Muscle of leg (tissue), 11 donors: ENCODE measurements around the gene POLD2. TPM values are rescaled to one million over a fixed set of nuclear protein-coding genes. Genes with fewer than 3 reads are reported as not detected.

ENCODE experiments used
- DNase-seq: peaks from one replicate; pipeline ENCODE4 v3.0.0; 2013
- H3K27ac ChIP-seq: one replicate; pipeline ENCODE4 v1.5.1; 2013; ENCODE audit warnings: mild to moderate bottlenecking, low read length, control low read depth
- H3K27me3 ChIP-seq: one replicate; pipeline ENCODE4 v1.6.1; 2013; ENCODE audit warnings: low read length; ENCODE audit not compliant: control insufficient read depth, insufficient read depth
- H3K36me3 ChIP-seq: one replicate; pipeline ENCODE4 v1.6.1; 2013; ENCODE audit warnings: low read length; ENCODE audit not compliant: control insufficient read depth, insufficient read depth
- H3K4me1 ChIP-seq: one replicate; pipeline ENCODE4 v1.6.1; 2013; ENCODE audit warnings: low read length; ENCODE audit not compliant: control insufficient read depth, insufficient read depth
- H3K4me3 ChIP-seq: one replicate; pipeline ENCODE4 v1.5.1; 2013; ENCODE audit warnings: low read length, control low read depth
- H3K9me3 ChIP-seq: replicated peaks from 2 replicates; pipeline ENCODE4 v1.6.1; 2013; ENCODE audit warnings: low read depth, low read length; ENCODE audit not compliant: control insufficient read depth
- WGBS: methylation state at CpG from one replicate; pipeline ENCODE4 v1.1.5; 2013; ENCODE audit warnings: missing lambda C conversion rate; ENCODE audit not compliant: insufficient coverage; 5-methylcytosine and 5-hydroxymethylcytosine counted together
- polyA plus RNA-seq, 8 donors: library from polyadenylated mRNA; unstranded; fragments of 120-200 nt; gene quantifications; one replicate each; pipeline versions ENCODE4 v1.2.1 to v1.2.3, GENCODE V29; 2013; ENCODE audit warnings: inconsistent platforms in 1 of 8, low replicate concordance in 1 of 8; ENCODE audit not compliant: insufficient read length in 8 of 8, insufficient read depth in 1 of 8
- total RNA-seq: library from RNA; stranded (reverse); fragments of 120-200 nt; gene quantifications from one replicate; pipeline ENCODE4 v1.2.4, GENCODE V29; 2013

The POLD2 gene
- total and polyA plus RNA-seq, 9 donors, result 60.3 to 93.9 (median 81.7) TPM

DNA sequence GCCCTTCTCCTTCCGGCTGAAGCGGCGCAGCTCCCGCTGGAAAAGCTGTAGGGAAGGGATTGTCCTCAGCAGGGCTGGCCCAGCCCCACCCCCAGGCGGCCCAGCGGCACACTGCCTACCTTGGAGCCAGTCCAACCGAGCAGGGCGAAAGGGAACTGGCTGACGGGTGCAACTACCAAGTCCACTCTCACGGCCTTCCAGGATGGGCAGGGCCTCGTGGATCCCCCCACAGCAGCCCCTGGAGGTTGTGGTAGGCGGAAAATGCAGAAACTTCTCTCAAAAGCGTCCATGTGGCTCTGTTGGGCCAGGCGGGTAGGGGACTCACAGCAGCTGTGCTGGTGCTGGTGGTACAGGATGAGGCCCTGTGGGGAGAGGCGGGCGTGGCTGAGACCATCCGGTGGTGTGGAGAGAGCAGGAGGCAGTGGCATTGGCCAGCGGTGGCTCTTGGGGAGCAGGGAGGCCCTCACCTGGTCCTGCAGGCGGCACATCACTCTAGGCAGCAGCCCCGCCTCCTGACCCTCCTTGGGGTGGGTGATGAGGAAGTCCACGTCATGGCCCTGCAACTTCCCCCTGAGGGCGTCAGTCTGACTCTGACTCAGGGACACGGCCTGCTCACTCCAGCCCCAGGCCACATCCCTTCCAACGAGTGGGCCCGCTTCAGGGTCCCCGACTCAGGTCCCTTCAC is 49.5 kb downstream of the POLD2 start:
- no peaks in the 10 kb centered on the region for H3K27me3 ChIP-seq
- DNase-seq, result peak; percentile 56
- peaks cover 25% of the 10 kb centered on the region for H3K4me1 ChIP-seq
- H3K4me3 ChIP-seq, result no peak overlapping the region
- peaks cover 65% of the 10 kb centered on the region for H3K36me3 ChIP-seq
- 83% methylated on average over 13 of the region's 26 CpGs for WGBS
- no peak overlapping the region for H3K27ac ChIP-seq
- H3K9me3 ChIP-seq, result no peaks in the 10 kb centered on the region

DNA sequence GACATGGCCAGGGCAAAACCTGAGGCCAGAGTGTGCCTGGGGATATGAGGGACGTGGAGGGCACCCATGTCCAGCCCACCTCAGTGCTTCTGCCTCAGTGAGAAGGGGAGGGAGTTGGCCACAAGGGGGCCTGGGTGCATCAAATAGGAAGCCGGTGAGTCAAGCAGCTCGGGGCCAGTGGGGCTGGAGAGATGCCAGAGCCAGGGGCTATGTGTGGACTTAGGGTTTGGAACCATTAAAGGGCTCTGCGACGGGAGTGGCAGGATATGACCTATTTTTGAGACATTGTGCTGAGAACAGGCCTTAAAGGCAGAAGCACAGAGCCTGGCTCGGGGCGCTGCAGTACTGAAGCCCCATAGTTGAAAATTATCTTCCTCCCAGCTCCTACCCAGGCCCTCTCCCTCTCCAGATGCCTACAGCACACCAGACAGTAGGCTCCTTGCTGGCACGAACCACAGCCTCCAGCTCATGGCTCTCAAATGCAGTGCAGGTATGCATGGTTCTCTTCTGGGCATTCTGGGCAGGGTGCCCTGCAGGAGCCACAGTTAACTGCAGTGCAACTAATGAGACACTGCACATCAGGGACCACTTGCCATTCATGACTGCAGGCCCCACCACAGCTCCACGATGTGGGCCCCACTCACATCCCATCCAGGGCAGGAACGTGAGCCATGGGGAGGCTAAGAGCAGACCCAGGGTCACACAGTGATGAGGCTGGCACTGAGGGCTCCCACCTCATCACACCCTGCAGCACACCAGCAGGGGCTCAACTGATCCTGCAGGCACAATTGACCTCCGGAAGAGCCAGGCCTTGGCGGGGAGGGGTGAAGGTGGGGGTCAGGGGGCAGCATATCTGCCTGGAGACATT is 50.8 kb downstream of the POLD2 start:
- H3K36me3 ChIP-seq, result peaks cover 54% of the 10 kb centered on the region
- H3K4me3 ChIP-seq, result no peak overlapping the region
- H3K27ac ChIP-seq, result peak overlapping the region; percentile 24
- no peaks in the 10 kb centered on the region for H3K27me3 ChIP-seq
- no peaks in the 10 kb centered on the region for H3K9me3 ChIP-seq
- WGBS, result 39% methylated on average over 10 of the region's 12 CpGs
- peaks cover 32% of the 10 kb centered on the region for H3K4me1 ChIP-seq
- peak; percentile 76 for DNase-seq

DNA sequence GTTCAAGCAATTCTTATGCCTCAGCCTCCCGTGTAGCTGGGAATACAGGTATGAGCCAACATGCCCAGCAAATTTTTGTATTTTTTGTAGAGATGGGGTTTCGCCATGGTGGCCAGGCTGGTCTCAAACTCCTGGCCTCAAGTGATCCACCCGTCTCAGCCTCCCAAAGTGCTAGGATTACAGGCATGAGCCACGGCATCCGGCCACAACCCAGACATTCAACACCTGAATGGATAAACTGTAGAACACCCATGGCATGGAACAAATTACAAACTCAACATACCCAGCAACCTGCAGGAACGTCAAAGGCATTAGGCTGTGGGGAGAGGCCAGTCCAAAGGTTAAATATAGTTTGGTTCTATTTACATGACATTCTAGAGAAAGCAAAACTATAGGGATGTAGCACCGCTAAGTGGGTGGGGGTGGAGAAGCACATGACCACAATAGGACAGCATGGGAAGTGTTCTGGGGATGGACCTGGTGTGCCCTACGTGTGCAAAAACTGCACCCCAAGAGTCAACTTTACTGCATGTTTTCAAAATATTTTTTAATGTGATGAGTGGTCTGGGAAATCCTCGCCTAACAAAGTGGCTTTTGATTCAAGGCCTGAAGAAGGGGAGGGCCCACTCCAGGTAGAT is 51.5 kb downstream of the POLD2 start:
- Histone ChIP-seq H3K4me1 (peaks cover 39% of the 10 kb centered on the region), H3K27ac (no peak overlapping the region), H3K4me3 (no peak overlapping the region), H3K27me3 (no peaks in the 10 kb centered on the region), H3K36me3 (peaks cover 47% of the 10 kb centered on the region), H3K9me3 (no peaks in the 10 kb centered on the region)
- WGBS, result 61% methylated on average over 2 of the region's 9 CpGs
- DNase-seq, result no peak

DNA sequence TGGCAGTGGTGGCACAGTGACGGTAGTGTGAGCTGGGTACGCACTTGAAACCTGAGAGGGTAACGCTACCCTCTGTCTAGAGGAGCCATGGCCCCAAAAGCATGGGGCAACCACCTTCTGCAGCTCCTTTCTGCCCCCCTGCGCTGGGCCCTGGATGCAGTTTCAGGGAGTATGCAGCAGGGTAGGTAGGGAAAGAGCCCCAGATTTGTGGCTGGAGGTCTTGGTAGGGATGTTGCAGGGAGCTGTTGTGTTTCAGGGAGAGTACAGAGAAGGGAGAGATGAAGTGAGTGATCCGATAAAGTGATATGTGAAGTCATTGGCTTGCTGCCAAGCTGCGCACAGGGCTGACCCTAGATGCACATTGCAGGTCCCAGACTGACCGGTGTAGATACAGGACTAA is 55.3 kb downstream of the POLD2 start:
- H3K27ac ChIP-seq, result no peak overlapping the region
- no peak overlapping the region for H3K4me3 ChIP-seq
- whole genome bisulfite sequencing, result 71% methylated on average over 5 of the region's 7 CpGs
- no peak for DNase-seq
- peaks cover 12% of the 10 kb centered on the region for H3K36me3 ChIP-seq
- peaks cover 26% of the 10 kb centered on the region for H3K27me3 ChIP-seq
- no peaks in the 10 kb centered on the region for H3K9me3 ChIP-seq
- H3K4me1 ChIP-seq, result peaks cover 53% of the 10 kb centered on the region

DNA sequence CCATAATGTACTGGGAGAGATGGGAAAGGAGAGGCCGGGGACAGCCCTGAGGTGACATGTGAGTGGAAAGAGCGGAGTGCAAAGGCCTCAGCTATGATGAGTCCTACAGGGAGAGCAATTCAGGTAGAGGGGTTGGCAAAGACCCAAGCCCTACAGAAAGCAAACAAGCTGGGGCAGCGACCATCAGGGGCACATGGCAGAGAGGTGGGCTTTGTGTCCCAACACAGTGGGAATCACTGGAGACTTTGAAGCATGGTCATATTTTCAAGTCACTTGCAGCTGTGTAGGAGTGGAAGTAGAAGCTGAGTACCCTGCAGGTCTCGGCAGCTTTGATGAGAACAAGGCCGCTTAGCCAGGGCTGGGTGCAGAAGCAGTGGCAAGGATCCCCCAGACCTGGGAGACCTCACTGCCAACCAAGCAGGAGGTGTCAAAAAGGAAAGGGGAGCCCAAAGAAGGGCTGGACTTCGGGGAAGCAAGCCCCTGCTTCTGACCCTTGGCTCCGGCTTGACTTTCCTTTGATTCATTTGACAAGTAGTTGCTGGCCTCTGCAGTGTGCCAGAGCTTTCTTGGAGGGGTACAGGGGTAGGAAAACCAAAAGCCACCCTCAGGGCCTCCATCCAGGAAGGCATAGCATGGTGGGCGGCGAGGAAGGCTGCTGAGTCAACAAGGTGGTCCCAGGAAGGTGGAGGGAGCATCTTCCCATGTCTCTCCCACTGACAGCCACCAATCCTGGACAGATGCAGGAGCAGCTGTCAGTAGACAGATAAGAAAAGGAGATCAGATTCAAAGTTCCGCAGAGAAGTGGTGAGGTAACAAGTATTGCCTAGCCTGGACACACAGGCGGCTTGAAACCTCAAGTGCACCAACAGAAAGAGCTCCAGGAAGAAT is 56.0 kb downstream of the POLD2 start:
- peaks cover 52% of the 10 kb centered on the region for H3K4me1 ChIP-seq
- no peak overlapping the region for H3K4me3 ChIP-seq
- H3K9me3 ChIP-seq, result no peaks in the 10 kb centered on the region
- peaks cover 12% of the 10 kb centered on the region for H3K36me3 ChIP-seq
- no peak overlapping the region for H3K27ac ChIP-seq
- H3K27me3 ChIP-seq, result peaks cover 26% of the 10 kb centered on the region
- 87% methylated on average over 8 of the region's 11 CpGs for WGBS
- no peak for DNase-seq

DNA sequence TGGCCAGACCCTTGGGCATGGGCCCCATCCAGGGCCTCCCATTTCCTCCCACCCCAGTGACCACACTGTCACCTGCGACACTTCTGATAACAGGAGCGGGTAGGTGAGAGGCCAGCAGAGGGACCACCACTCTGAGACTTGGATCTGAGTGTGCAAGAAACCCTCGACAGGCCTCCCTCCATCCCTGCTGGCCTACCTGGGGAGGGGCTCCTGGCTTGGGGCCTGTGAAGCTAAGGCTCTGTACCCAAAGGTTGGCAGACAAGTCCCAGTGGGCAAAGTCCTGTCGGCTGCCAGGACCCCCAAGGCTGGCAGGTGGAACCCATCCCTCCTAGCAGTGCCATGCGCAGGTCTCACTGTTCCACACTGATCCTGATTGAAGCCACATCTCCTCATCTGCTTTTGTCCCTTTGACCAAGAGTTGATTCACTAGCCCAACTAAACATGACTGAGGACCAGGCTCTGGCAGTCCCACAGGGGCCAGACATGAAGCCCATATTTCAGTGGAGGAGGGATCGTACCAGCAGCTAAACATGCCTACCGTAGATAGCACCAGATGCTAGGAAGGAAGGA is 56.8 kb downstream of the POLD2 start:
- WGBS, result 73% methylated on average over 7 of the region's 7 CpGs
- no peak overlapping the region for H3K4me3 ChIP-seq
- peaks cover 26% of the 10 kb centered on the region for H3K27me3 ChIP-seq
- H3K36me3 ChIP-seq, result peaks cover 14% of the 10 kb centered on the region
- DNase-seq, result no peak
- H3K4me1 ChIP-seq, result peaks cover 50% of the 10 kb centered on the region
- peak overlapping the region; percentile 60 for H3K27ac ChIP-seq
- H3K9me3 ChIP-seq, result no peaks in the 10 kb centered on the region

DNA sequence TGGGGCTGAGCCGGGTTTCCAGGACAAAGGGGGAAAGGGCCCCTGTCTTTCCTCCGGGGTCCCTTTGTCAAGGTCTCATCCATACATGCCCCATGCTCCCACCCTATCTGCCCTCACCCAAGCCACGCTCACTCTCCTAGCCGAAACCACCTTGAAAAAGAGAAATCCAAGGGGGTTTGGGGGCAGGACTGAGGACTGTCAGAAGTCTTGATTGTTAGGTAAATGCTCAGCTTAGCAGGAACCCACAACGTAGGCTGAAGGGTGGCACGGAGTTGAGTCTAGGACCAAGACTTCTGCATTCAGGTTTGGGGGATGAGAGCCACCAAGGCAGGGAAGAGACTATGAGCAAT is 57.3 kb downstream of the POLD2 start:
- DNase-seq, result no peak
- 31% methylated on average over 2 of the region's 6 CpGs for WGBS
- peaks cover 50% of the 10 kb centered on the region for H3K4me1 ChIP-seq
- no peaks in the 10 kb centered on the region for H3K9me3 ChIP-seq
- peaks cover 26% of the 10 kb centered on the region for H3K27me3 ChIP-seq
- peak overlapping the region; percentile 60 for H3K27ac ChIP-seq
- peaks cover 19% of the 10 kb centered on the region for H3K36me3 ChIP-seq
- H3K4me3 ChIP-seq, result no peak overlapping the region

DNA sequence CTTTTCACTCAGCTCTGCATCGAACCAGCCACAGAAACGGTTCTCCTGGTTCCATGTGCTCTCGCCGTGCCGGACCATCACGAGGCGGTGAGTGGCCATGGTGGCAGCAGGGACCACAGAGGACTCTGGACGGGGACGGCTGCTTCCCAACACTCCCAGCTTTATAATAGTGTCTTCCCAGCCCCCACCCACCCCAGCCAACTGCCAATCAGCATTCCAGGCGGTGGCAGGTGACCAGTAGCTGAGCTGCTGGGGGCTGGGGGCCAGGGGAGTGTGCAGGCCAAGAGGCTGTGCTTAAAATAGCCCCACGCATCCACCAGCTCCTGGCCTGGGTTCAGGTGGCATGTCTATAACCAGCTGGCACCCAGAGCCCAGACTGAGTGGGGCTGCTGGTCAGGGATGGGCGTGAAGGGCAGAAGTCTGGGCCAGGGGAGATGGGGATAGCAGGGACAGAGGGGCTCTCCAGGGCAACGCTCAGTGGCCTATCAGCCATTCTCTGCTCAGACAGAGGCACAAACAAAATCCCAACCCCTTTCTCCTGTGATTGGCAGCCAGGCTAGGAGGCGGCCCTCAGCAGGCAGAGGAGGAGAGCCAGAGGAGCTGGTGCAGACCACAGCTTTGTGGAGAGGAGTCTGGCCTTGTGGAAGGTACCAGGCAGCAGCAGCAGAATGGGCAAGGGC is 57.8 kb downstream of the POLD2 start, which contains the start of gene PGAM2:
Gene PGAM2, minus strand, starts transcription at position 137 of the 680 bp plus-strand sequence. Its CDS starts 38 bp downstream, at position 99.
- Histone ChIP-seq H3K4me3 (peak within 1 kb of the TSS; percentile 54), H3K36me3 (peaks cover 24% of the 10 kb centered on the region), H3K27ac (peak within 1 kb of the TSS; percentile 77), H3K4me1 (peaks cover 50% of the 10 kb centered on the region), H3K9me3 (no peaks in the 10 kb centered on the region), H3K27me3 (peaks cover 26% of the 10 kb centered on the region)
- DNase-seq, result peak; percentile 84
- WGBS, result 14% methylated on average over 12 of the region's 14 CpGs
